NCI-H69 (cell line): Measurements from ENCODE around the gene SLU7.

Experiments used
- DNase-seq: peaks from one replicate; lab custom pipeline; 2025; lab: John Stamatoyannopoulos, UW

Gene SLU7

GRCh38 chr5:160419458-160420330 is 813 bp upstream of the SLU7 start:
- peak; percentile 51 for DNase-seq

- DNase-seq, result peak; percentile 96
These were observed 19.2 kb downstream of the SLU7 start, which contains the start of gene FAM200C for GRCh38 chr5:160399402-160400353. TSS of gene FAM200C (minus strand) at chr5:160400054. CDS start at chr5:160395490, 4,564 bp downstream.

- DNase-seq, result peak; percentile 20
These were observed 20.1 kb downstream of the SLU7 start for GRCh38 chr5:160398806-160399205.

- no peak for DNase-seq
These were observed 21.4 kb downstream of the SLU7 start for GRCh38 chr5:160397492-160397891.

- DNase-seq, result no peak
These were observed 23.8 kb downstream of the SLU7 start for GRCh38 chr5:160395111-160395510.

GRCh38 chr5:160390787-160391696 is 27.8 kb downstream of the SLU7 start:
- DNase-seq, result peak; percentile 48

GRCh38 chr5:160387445-160387844 is 31.4 kb downstream of the SLU7 start:
- DNase-seq, result no peak

- DNase-seq, result no peak
These were observed 33.4 kb downstream of the SLU7 start for GRCh38 chr5:160385496-160385895.

GRCh38 chr5:160384681-160385080 is 34.2 kb downstream of the SLU7 start:
- no peak for DNase-seq

- DNase-seq, result peak; percentile 93
These were observed 36.5 kb downstream of the SLU7 start for GRCh38 chr5:160382346-160382745.

GRCh38 chr5:160380041-160380440 is 38.8 kb downstream of the SLU7 start:
- DNase-seq, result no peak

- no peak for DNase-seq
These were observed 39.4 kb downstream of the SLU7 start for GRCh38 chr5:160379511-160379910.

- no peak for DNase-seq
These were observed 40.6 kb downstream of the SLU7 start for GRCh38 chr5:160378330-160378729.

GRCh38 chr5:160377651-160378050 is 41.2 kb downstream of the SLU7 start:
- DNase-seq, result no peak

GRCh38 chr5:160376416-160376815 is 42.5 kb downstream of the SLU7 start:
- no peak for DNase-seq

- no peak for DNase-seq
These were observed 43.2 kb downstream of the SLU7 start for GRCh38 chr5:160375701-160376100.

GRCh38 chr5:160375166-160375565 is 43.7 kb downstream of the SLU7 start:
- no peak for DNase-seq

- no peak for DNase-seq
These were observed 47.6 kb downstream of the SLU7 start for GRCh38 chr5:160371294-160371693.

GRCh38 chr5:160370713-160371034 is 48.2 kb downstream of the SLU7 start:
- no peak for DNase-seq

- DNase-seq, result peak; percentile 68
These were observed 48.7 kb downstream of the SLU7 start, which contains the start of gene C1QTNF2 for GRCh38 chr5:160369990-160370712. TSS of gene C1QTNF2 (minus strand) at chr5:160370626. CDS start at chr5:160355011, 15,615 bp downstream.

- DNase-seq, result no peak
These were observed 51.0 kb downstream of the SLU7 start for GRCh38 chr5:160367885-160368284.
